HuH-7 (cell line): ENCODE measurements around the gene UBE2H.

Source experiments
- DNase-seq: peaks from one replicate; pipeline ENCODE4 v3.0.0; 2011; ENCODE audit warnings: low spot score

UBE2H gene

DNA sequence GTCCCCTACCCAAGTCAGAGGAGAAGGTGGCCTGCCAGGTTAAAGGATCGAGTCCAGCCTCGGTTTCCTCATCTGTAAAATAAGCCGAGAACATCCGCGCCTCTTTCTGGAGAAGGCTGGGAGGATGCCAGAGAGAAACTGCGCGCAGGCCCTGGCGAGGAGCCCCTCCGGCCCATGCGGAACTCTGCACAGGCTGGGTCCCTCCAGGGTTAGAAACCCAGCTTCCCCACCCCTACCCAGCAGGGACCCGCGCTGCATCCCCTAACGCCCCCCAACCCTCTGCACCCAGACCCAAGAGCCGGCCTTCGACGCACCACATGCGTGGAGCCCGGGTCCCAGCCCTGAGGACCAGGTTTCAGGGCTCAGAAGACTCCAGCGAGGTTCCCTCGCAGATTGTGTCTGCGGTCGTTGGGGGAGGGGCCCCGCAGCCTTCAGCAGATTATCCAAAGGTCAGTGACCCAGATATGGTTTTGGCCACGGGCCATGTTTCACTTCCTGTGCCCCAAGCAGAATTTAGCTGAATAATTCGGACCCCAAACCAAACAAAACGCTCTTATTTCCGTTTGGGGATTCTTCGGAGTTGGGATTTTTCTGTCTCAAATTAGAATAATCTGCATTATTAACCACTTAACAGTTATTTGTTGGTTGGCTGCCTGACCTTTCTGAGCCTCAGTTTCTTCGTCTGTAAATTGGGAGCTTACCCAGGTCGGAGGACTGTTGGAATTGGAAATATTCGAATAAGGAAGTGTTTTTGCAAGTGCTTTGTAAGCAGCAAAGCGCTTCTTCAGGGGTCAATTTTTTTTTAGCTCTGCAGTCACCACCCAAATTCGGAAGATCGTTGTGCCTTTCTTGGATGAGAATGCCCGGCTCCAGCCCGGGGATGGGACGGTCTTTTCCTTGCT is 167.7 kb downstream of the UBE2H start:
- DNase-seq, result no peak

GRCh38 chr7:129784437-129784782 is 168.3 kb downstream of the UBE2H start:
- no peak for DNase-seq

GRCh38 chr7:129783584-129783919 is 169.2 kb downstream of the UBE2H start:
- DNase-seq, result no peak

GRCh38 chr7:129782818-129783583 is 169.8 kb downstream of the UBE2H start:
- DNase-seq, result no peak

GRCh38 chr7:129781928-129782817 is 170.6 kb downstream of the UBE2H start:
- DNase-seq, result no peak

- peak; percentile 71 for DNase-seq
These were observed 171.5 kb downstream of the UBE2H start for GRCh38 chr7:129780974-129781927.
